GM12865 (cell line): ENCODE data around the gene MAP4K3.
"Not testable (repeated sequence)": the region's sequence is repeated elsewhere in the genome, so short reads cannot be mapped to it uniquely, and the experiment has no call there.

Experiments used
- DNase-seq: peaks from one replicate; pipeline ENCODE4 v3.0.0; 2010; ENCODE audit warnings: low read depth
- H3K4me3 ChIP-seq: 2 replicates; pipeline ENCODE4 v1.5.1; 2011; ENCODE audit warnings: mild to moderate bottlenecking, low read depth, low read length, control low read depth
- CTCF ChIP-seq: IDR thresholded peaks from 2 replicates; pipeline ENCODE4 v1.5.1; 2011; ENCODE audit warnings: low read length, control low read depth, low read depth, inconsistent platforms; ENCODE audit not compliant: insufficient read depth; ENCODE audit errors: missing control alignments

MAP4K3 gene

GRCh38 chr2:39335930-39336329 lies 101.2 kb downstream of the MAP4K3 start:
- no peak for DNase-seq
- H3K4me3 ChIP-seq: no peak overlapping the region
- no peak for TF ChIP-seq CTCF

DNA sequence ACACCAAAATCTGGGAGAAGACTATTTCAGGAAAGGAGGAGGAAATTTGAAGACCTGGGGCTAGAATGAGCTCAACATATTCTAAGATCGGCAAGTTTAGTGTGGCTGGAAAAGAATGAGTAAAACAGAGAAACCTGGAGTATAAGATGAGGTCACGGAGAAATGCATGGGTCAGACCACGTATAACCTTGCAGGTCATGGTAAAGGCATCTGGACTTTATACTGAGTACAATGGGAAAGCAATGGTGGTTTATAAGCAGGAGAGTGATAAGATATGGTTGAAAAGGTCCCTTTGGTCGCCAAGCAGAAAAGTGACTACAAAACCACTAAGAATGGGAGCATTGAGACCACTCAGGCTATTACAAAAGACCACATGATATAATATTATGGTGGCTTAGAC lies 102.1 kb downstream of the MAP4K3 start:
- H3K4me3 ChIP-seq: no peak overlapping the region
- DNase-seq: no peak
- no peak for TF ChIP-seq CTCF

- TF ChIP-seq CTCF: no peak
- H3K4me3 ChIP-seq: no peak overlapping the region
- DNase-seq: no peak
Measured at GRCh38 chr2:39334529-39334928, 102.6 kb downstream of the MAP4K3 start.

DNA sequence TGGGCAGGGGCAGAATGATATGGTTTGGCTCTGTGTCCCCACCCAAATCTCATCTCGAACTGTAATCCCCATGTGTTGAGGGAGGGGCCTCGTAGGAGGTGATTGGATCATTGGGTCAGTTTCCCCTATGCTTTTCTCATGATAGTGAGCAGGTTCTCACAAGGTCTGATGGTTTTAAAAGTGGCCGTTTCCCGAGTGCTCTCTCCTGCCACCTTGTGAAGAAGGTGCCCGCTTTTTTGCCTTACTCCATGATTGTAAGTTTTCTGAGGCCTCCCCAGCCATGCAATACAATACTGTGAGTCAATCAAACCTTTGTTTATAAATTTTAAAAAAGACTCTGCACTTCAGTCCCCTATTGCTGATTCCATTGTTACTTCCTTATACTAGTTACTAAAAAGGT lies 110.4 kb downstream of the MAP4K3 start:
- TF ChIP-seq CTCF: no peak
- DNase-seq: no peak

DNA sequence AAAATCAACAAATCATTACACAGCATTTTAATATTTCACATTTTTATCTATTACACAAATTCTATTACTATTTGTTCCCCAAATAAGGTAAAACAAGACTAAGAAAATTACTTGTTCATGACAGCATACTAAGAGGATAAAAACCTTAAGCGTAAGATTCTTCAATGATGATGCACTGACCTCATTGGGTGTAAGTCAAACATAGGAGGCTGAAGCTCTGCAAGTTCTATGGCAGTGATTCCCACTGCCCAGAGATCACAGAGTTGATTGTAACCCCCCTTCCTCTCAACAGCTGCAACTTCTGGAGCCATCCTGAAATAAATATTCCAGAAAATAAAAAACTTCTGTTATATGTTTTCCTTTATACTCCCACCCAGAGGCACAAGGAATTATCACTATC lies 111.1 kb downstream of the MAP4K3 start:
- no peak for DNase-seq
- no peak overlapping the region for H3K4me3 ChIP-seq
- no peak for TF ChIP-seq CTCF

More for the DNA sequence above, 110.4 kb downstream of the MAP4K3 start:
- no peak overlapping the region for H3K4me3 ChIP-seq

GRCh38 chr2:39321056-39322035 lies 115.7 kb downstream of the MAP4K3 start:
- not testable (repeated sequence) for DNase-seq, H3K4me3 ChIP-seq

DNA sequence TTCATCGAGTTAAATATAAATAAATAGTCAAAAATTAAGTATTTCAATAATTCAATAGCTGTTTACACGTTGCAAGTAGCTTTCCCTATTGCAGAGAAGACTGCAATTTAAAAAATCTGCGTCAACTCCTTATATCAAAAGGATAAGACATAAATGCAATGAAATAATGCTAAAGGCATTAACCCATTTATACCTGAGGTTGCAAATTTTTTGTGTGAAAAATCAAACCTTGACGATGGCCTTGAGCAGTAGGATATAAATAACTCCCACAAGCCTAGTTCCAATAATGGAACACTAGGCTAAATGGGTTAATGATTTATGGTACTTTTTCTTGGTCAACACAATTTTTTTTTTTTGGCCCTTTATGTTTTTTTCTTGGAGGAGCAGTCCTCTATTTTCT lies 116.9 kb downstream of the MAP4K3 start:
- DNase-seq: no peak
- TF ChIP-seq CTCF: no peak
- no peak overlapping the region for H3K4me3 ChIP-seq
